H9 (cell line): Measurements from ENCODE around the gene SPATA20. TPM values are rescaled to one million over a fixed set of nuclear protein-coding genes. Genes with fewer than 3 reads are reported as not detected.

Experiments used
- DNase-seq: peaks from one replicate; pipeline ENCODE4 v3.0.0-alpha.2; 2017
- H2AFZ ChIP-seq: one replicate; pipeline ENCODE4 v1.6.1; 2013; ENCODE audit warnings: mild to moderate bottlenecking, low read length, control low read depth, moderate library complexity
- H2AK5ac ChIP-seq: 2 replicates; pipeline ENCODE4 v1.6.1; 2013; ENCODE audit warnings: low read length, control low read depth, mixed read lengths; ENCODE audit not compliant: insufficient read length
- H2BK120ac ChIP-seq: one replicate; pipeline ENCODE4 v1.6.1; 2013; ENCODE audit warnings: low read depth, mild to moderate bottlenecking, low read length, control low read depth, inconsistent platforms; ENCODE audit not compliant: poor library complexity, severe bottlenecking
- H2BK12ac ChIP-seq: 2 replicates; pipeline ENCODE4 v1.6.1; 2013; ENCODE audit warnings: low read length, control low read depth, mixed read lengths, low read depth; ENCODE audit not compliant: insufficient read length
- H2BK15ac ChIP-seq: 2 replicates; pipeline ENCODE4 v1.6.1; 2013; ENCODE audit warnings: low read depth, low read length, control low read depth
- H2BK20ac ChIP-seq: one replicate; pipeline ENCODE4 v1.6.1; 2013; ENCODE audit warnings: low read depth, mild to moderate bottlenecking, low read length, control low read depth, inconsistent platforms; ENCODE audit not compliant: poor library complexity, severe bottlenecking
- H2BK5ac ChIP-seq: 2 replicates; pipeline ENCODE4 v1.6.1; 2013; ENCODE audit warnings: low read length, control low read depth, mixed read lengths; ENCODE audit not compliant: insufficient read length
- H3K14ac ChIP-seq: 2 replicates; pipeline ENCODE4 v1.6.1; 2013; ENCODE audit warnings: low read length, control low read depth; ENCODE audit not compliant: insufficient read depth
- H3K18ac ChIP-seq: 2 replicates; pipeline ENCODE4 v1.6.1; 2013; ENCODE audit warnings: low read depth, mild to moderate bottlenecking, mixed read lengths, low read length, control low read depth; ENCODE audit not compliant: insufficient read length
- H3K23ac ChIP-seq: 2 replicates; pipeline ENCODE4 v1.6.1; 2013; ENCODE audit warnings: low read length, control low read depth, mixed read lengths, low read depth; ENCODE audit not compliant: insufficient read length
- H3K23me2 ChIP-seq: 2 replicates; pipeline ENCODE4 v1.6.1; 2013; ENCODE audit warnings: low read depth, mild to moderate bottlenecking, mixed read lengths, low read length, control low read depth; ENCODE audit not compliant: insufficient read length, poor library complexity, severe bottlenecking
- H3K27ac ChIP-seq: 2 replicates; pipeline ENCODE4 v1.5.1; 2013; ENCODE audit warnings: low read length, control low read depth, mixed read lengths, low read depth; ENCODE audit not compliant: insufficient read length
- H3K27me3 ChIP-seq: 2 replicates; pipeline ENCODE4 v1.6.1; 2013; ENCODE audit warnings: low read length, control low read depth, inconsistent platforms; ENCODE audit not compliant: insufficient read depth
- H3K4ac ChIP-seq: 2 replicates; pipeline ENCODE4 v1.6.1; 2013; ENCODE audit warnings: low read depth, mild to moderate bottlenecking, control low read depth, inconsistent platforms, low read length, moderate library complexity
- H3K4me1 ChIP-seq: 2 replicates; pipeline ENCODE4 v1.6.1; 2013; ENCODE audit warnings: low read length, control low read depth, inconsistent platforms; ENCODE audit not compliant: insufficient read depth
- H3K4me2 ChIP-seq: 2 replicates; pipeline ENCODE4 v1.6.1; 2013; ENCODE audit warnings: low read length, control low read depth, mixed read lengths; ENCODE audit not compliant: insufficient read length, insufficient read depth
- H3K56ac ChIP-seq: 2 replicates; pipeline ENCODE4 v1.6.1; 2013; ENCODE audit warnings: low read depth, mild to moderate bottlenecking, mixed read lengths, low read length, control low read depth; ENCODE audit not compliant: insufficient read length
- H3K79me1 ChIP-seq: 2 replicates; pipeline ENCODE4 v1.6.1; 2013; ENCODE audit warnings: low read depth, mild to moderate bottlenecking, moderate library complexity, low read length, control low read depth, inconsistent platforms; ENCODE audit not compliant: insufficient read depth, poor library complexity, severe bottlenecking
- H3K79me2 ChIP-seq: 2 replicates; pipeline ENCODE4 v1.6.1; 2013; ENCODE audit warnings: low read length, control low read depth, inconsistent platforms; ENCODE audit not compliant: insufficient read depth
- H3K9ac ChIP-seq: 2 replicates; pipeline ENCODE4 v1.6.1; 2013; ENCODE audit warnings: low read length, control low read depth, mixed read lengths; ENCODE audit not compliant: insufficient read length; ENCODE audit errors: extremely low read depth
- H3K9me3 ChIP-seq: one replicate; pipeline ENCODE4 v1.6.1; 2013; ENCODE audit warnings: low read depth, low read length, inconsistent platforms; ENCODE audit not compliant: control insufficient read depth
- H3T11ph ChIP-seq: one replicate; pipeline ENCODE4 v1.6.1; 2013; ENCODE audit warnings: mild to moderate bottlenecking, low read length, control low read depth, inconsistent platforms
- H4K20me1 ChIP-seq: one replicate; pipeline ENCODE4 v1.6.1; 2013; ENCODE audit not compliant: control insufficient read depth, insufficient read length, insufficient read depth
- H4K5ac ChIP-seq: 2 replicates; pipeline ENCODE4 v1.6.1; 2013; ENCODE audit warnings: low read depth, mild to moderate bottlenecking, mixed read lengths, low read length, control low read depth; ENCODE audit not compliant: insufficient read length
- H4K8ac ChIP-seq: replicated peaks from 2 replicates; pipeline ENCODE4 v1.6.1; 2013; ENCODE audit warnings: low read length, control low read depth, mixed read lengths, low read depth; ENCODE audit not compliant: insufficient read length
- H4K91ac ChIP-seq: 2 replicates; pipeline ENCODE4 v1.6.1; 2013; ENCODE audit warnings: low read depth, mild to moderate bottlenecking, moderate library complexity, mixed read lengths, low read length, control low read depth; ENCODE audit not compliant: insufficient read length
- H3K27ac Mint-ChIP-seq, 3 experiments: 2 replicates in 2 of 3; 3 replicates in 1 of 3; pipeline ENCODE4 v1.8.0; 2020 to 2021; ENCODE audit warnings: mixed read lengths in 3 of 3, mild to moderate bottlenecking in 1 of 3, moderate library complexity in 1 of 3
- H3K27me3 Mint-ChIP-seq: 2 replicates; pipeline ENCODE4 v1.8.0; 2021; ENCODE audit warnings: low read depth, mild to moderate bottlenecking, moderate library complexity, mixed read lengths
- H3K36me3 Mint-ChIP-seq, 3 experiments: 2 replicates in 2 of 3; 3 replicates in 1 of 3; pipeline ENCODE4 v1.8.0; 2020 to 2021; ENCODE audit warnings: low read depth in 3 of 3, mixed read lengths in 3 of 3; ENCODE audit not compliant: insufficient read depth in 1 of 3
- H3K4me1 Mint-ChIP-seq, 2 experiments: 2 replicates each; pipeline ENCODE4 v1.8.0; 2020; ENCODE audit warnings: mixed read lengths in 2 of 2
- H3K4me3 Mint-ChIP-seq, 2 experiments: 2 replicates in 1 of 2; 3 replicates in 1 of 2; pipeline ENCODE4 v1.8.0; 2020 to 2021; ENCODE audit warnings: mild to moderate bottlenecking in 2 of 2, mixed read lengths in 2 of 2, moderate library complexity in 1 of 2
- H3K9me3 Mint-ChIP-seq, 2 experiments: 2 replicates in 1 of 2; 3 replicates in 1 of 2; pipeline ENCODE4 v1.8.0; 2020; ENCODE audit warnings: mild to moderate bottlenecking in 2 of 2, mixed read lengths in 2 of 2, moderate library complexity in 1 of 2
- WGBS: extraction: QIAGEN DNeasy Blood & Tissue Kit; methylation state at CpG from one replicate; pipeline ENCODE4 v1.1.7; 2013; ENCODE audit warnings: missing lambda C conversion rate, low lambda C conversion rate, mixed read lengths; ENCODE audit not compliant: insufficient read length; ENCODE audit errors: extremely low coverage; 5-methylcytosine and 5-hydroxymethylcytosine counted together
- total RNA-seq: library from RNA; stranded (reverse); gene quantifications from 2 replicates; pipeline ENCODE4 v1.2.1, GENCODE V29; 2021
- TF ChIP-seq, protein P1 (sequence below): fragments of 200-600 bp; sonication (generic); conservative IDR thresholded peaks from 3 replicates; pipeline ENCODE4 v1.8.0; 2021; ENCODE audit warnings: antibody characterized with exemption, mild to moderate bottlenecking

Gene SPATA20
- total RNA-seq, 1 experiment from 2014 or later, result 23.9 TPM

DNA sequence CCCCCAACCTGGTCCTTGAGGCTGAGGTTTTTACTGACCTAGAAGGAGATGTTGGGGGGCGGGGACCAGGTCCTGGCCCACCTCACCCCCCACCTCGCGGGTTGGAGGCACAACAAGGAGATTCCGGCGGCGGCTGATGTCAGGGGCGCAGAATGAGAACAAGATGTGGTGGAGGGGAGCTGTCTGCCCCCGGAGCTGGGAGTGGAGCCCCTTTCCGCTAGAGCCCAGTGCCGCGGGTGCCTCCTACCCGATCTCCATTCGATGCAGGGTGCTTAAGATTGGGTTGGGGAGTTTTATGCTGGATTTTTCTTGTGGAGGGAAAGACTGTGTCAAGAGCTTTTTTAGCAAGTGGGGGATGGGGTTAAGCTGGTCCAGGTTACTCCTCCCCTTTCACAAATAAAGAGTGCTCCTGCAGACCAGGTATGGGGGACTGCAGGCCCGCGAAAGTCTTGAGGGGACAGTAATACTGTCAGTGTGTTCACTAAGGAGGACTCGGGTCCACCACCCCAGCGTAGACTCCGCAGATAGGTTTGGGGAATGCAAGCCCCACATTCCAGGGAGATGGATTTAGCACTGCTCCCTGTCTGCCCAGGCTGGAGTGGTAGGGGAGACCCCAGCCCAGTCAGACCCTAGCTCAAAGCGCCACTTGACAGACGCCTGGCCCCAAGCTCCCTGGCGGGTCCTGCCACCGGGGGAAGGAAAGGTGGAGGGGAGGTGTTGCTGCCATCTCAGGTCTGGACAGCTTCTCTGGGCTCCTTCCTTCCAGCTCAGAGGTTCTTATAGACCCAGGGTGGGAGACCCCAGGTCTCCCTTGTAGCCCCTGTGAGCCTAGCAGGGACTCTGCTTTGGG is 15.5 kb downstream of the SPATA20 start:
- no peak overlapping the region for H2BK5ac ChIP-seq
- H3K4me2 ChIP-seq, result peak overlapping the region; percentile 74
- no peak overlapping the region for H2AK5ac ChIP-seq
- no peak overlapping the region for H3K18ac ChIP-seq
- peaks cover 86% of the 10 kb centered on the region for H3K27me3 Mint-ChIP-seq
- H3K23ac ChIP-seq, result no peak overlapping the region
- no peak overlapping the region for H2BK15ac ChIP-seq
- H3K79me2 ChIP-seq, result no peaks in the 10 kb centered on the region
- H4K20me1 ChIP-seq, result no peaks in the 10 kb centered on the region
- H3K4me1 Mint-ChIP-seq, result peaks cover 28 to 57% of the 10 kb centered on the region in 2 experiments
- no peak overlapping the region for H3K9ac ChIP-seq
- no peak overlapping the region; the same call in 1 of the 2 replicates for H3K14ac ChIP-seq
- no peaks in the 10 kb centered on the region for H3K9me3 Mint-ChIP-seq
- peak overlapping the region; percentile 41 to 82 for H3K4me3 Mint-ChIP-seq
- H3K4ac ChIP-seq, result no peak overlapping the region
- H3K27ac ChIP-seq, result no peak overlapping the region
- no peak overlapping the region for H2AFZ ChIP-seq
- H4K8ac ChIP-seq, result no peak overlapping the region
- no peak overlapping the region for H3T11ph ChIP-seq
- no CpG with 5 or more reads among the region's 22 CpGs for WGBS
- no peaks in the 10 kb centered on the region for H3K79me1 ChIP-seq
- TF ChIP-seq, protein P1, sequence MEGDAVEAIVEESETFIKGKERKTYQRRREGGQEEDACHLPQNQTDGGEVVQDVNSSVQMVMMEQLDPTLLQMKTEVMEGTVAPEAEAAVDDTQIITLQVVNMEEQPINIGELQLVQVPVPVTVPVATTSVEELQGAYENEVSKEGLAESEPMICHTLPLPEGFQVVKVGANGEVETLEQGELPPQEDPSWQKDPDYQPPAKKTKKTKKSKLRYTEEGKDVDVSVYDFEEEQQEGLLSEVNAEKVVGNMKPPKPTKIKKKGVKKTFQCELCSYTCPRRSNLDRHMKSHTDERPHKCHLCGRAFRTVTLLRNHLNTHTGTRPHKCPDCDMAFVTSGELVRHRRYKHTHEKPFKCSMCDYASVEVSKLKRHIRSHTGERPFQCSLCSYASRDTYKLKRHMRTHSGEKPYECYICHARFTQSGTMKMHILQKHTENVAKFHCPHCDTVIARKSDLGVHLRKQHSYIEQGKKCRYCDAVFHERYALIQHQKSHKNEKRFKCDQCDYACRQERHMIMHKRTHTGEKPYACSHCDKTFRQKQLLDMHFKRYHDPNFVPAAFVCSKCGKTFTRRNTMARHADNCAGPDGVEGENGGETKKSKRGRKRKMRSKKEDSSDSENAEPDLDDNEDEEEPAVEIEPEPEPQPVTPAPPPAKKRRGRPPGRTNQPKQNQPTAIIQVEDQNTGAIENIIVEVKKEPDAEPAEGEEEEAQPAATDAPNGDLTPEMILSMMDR, result no peak
- H3K27me3 ChIP-seq, result peaks cover 49% of the 10 kb centered on the region
- no peak overlapping the region for H2BK12ac ChIP-seq
- H3K56ac ChIP-seq, result no peak overlapping the region
- H3K27ac Mint-ChIP-seq, result no peak overlapping the region; a peak in 1 of 7 replicates
- peaks cover 26% of the 10 kb centered on the region for H3K23me2 ChIP-seq
- H2BK120ac ChIP-seq, result no peak overlapping the region
- peak; percentile 38 for DNase-seq
- H3K36me3 Mint-ChIP-seq, result no peaks in the 10 kb centered on the region; a peak in 1 of 7 replicates
- H4K5ac ChIP-seq, result no peak overlapping the region
- no peak overlapping the region for H2BK20ac ChIP-seq
- H3K9me3 ChIP-seq, result no peaks in the 10 kb centered on the region
- peaks cover 2% of the 10 kb centered on the region; the same call in 1 of the 2 replicates for H3K4me1 ChIP-seq
- no peak overlapping the region for H4K91ac ChIP-seq
